Osteoblast (primary cell): ENCODE results near the gene CAPN12. TPM values are rescaled to one million over a fixed set of nuclear protein-coding genes. Genes with fewer than 3 reads are reported as not detected.
A peak's percentile ranks its signal among the peaks of the same experiment; 100 is the strongest.

Source experiments
- DNase-seq: peaks from one replicate; pipeline ENCODE4 v3.0.0; 2011; ENCODE audit warnings: low spot score, mixed read lengths; ENCODE audit not compliant: insufficient read length; ENCODE audit errors: missing footprints
- H2AFZ ChIP-seq: 2 replicates; pipeline ENCODE4 v1.6.0; 2011; ENCODE audit warnings: mild to moderate bottlenecking, low read length
- H3K27ac ChIP-seq: 2 replicates; pipeline ENCODE4 v1.5.1; 2011; ENCODE audit warnings: mild to moderate bottlenecking, low read depth, low read length, moderate library complexity
- H3K27me3 ChIP-seq: 2 replicates; pipeline ENCODE4 v1.6.0; 2012; ENCODE audit warnings: mild to moderate bottlenecking, control low read depth, inconsistent platforms, low read length, moderate library complexity; ENCODE audit not compliant: insufficient read depth
- H3K36me3 ChIP-seq: 2 replicates; pipeline ENCODE4 v1.5.1; 2011; ENCODE audit warnings: mild to moderate bottlenecking, low read length, control low read depth, moderate library complexity; ENCODE audit not compliant: insufficient read depth
- H3K4me1 ChIP-seq: 2 replicates; pipeline ENCODE4 v1.5.1; 2011; ENCODE audit warnings: mild to moderate bottlenecking, low read length, control low read depth, moderate library complexity; ENCODE audit not compliant: insufficient read depth
- H3K4me2 ChIP-seq: 2 replicates; pipeline ENCODE4 v1.6.0; 2011; ENCODE audit warnings: mild to moderate bottlenecking, low read length; ENCODE audit not compliant: insufficient read depth
- H3K4me3 ChIP-seq: fragments of 200-600 bp; sonication (generic); 3 replicates; pipeline ENCODE4 v1.5.1; 2012; ENCODE audit warnings: mild to moderate bottlenecking, low read length, inconsistent platforms; ENCODE audit not compliant: insufficient read depth
- H3K79me2 ChIP-seq: 2 replicates; pipeline ENCODE4 v1.6.0; 2012; ENCODE audit warnings: mild to moderate bottlenecking, low read length, control low read depth, inconsistent platforms; ENCODE audit not compliant: insufficient read depth
- H3K9me3 ChIP-seq: 2 replicates; pipeline ENCODE4 v1.5.1; 2011; ENCODE audit warnings: low read depth, low read length, control low read depth
- H4K20me1 ChIP-seq: 2 replicates; pipeline ENCODE4 v1.6.0; 2012; ENCODE audit warnings: mild to moderate bottlenecking, low read length, control low read depth; ENCODE audit not compliant: insufficient read depth
- CTCF ChIP-seq: IDR thresholded peaks from 2 replicates; pipeline ENCODE4 v1.5.1; 2011; ENCODE audit warnings: mild to moderate bottlenecking, low read depth, low read length, moderate library complexity; ENCODE audit errors: extremely low read depth
- total RNA-seq: library from RNA; depleted of rRNA; stranded (reverse); fragments of >200 nt; gene quantifications from 2 replicates; pipeline ENCODE4 v1.2.3, GENCODE V29; 2012

Gene CAPN12
- total RNA-seq, 1 donor: not detected

- H3K27ac ChIP-seq: no peak overlapping the region
- DNase-seq: peak; percentile 60
- no peaks in the 10 kb centered on the region for H4K20me1 ChIP-seq
- no peak overlapping the region for H3K4me3 ChIP-seq
- H3K27me3 ChIP-seq: no peaks in the 10 kb centered on the region
- no peaks in the 10 kb centered on the region for H3K36me3 ChIP-seq
- H3K4me1 ChIP-seq: no peaks in the 10 kb centered on the region
- no peak overlapping the region for H3K4me2 ChIP-seq
- H2AFZ ChIP-seq: no peak overlapping the region
- H3K9me3 ChIP-seq: no peaks in the 10 kb centered on the region
- no peak for TF ChIP-seq CTCF
- H3K79me2 ChIP-seq: no peaks in the 10 kb centered on the region
Observed at GRCh38 chr19:38743394-38744297, 628 bp downstream of the CAPN12 start.

GRCh38 chr19:38742906-38743305 lies 1.4 kb downstream of the CAPN12 start:
- Histone ChIP-seq H3K27me3 (no peaks in the 10 kb centered on the region), H2AFZ (no peak overlapping the region), H3K4me2 (no peak overlapping the region), H3K79me2 (no peaks in the 10 kb centered on the region), H3K4me1 (no peaks in the 10 kb centered on the region), H3K36me3 (no peaks in the 10 kb centered on the region), H3K27ac (no peak overlapping the region), H3K4me3 (no peak overlapping the region), H4K20me1 (no peaks in the 10 kb centered on the region), H3K9me3 (no peaks in the 10 kb centered on the region)
- DNase-seq: peak; percentile 78
- no peak for TF ChIP-seq CTCF

GRCh38 chr19:38742296-38742695 lies 2.0 kb downstream of the CAPN12 start:
- no peaks in the 10 kb centered on the region for H3K9me3 ChIP-seq
- no peaks in the 10 kb centered on the region for H3K4me1 ChIP-seq
- H3K4me3 ChIP-seq: no peak overlapping the region
- H3K4me2 ChIP-seq: no peak overlapping the region
- no peaks in the 10 kb centered on the region for H3K79me2 ChIP-seq
- H4K20me1 ChIP-seq: no peaks in the 10 kb centered on the region
- H3K27me3 ChIP-seq: no peaks in the 10 kb centered on the region
- no peak for TF ChIP-seq CTCF
- H3K27ac ChIP-seq: no peak overlapping the region
- DNase-seq: no peak
- no peaks in the 10 kb centered on the region for H3K36me3 ChIP-seq
- no peak overlapping the region for H2AFZ ChIP-seq

- DNase-seq: peak; percentile 76
- Histone ChIP-seq H3K36me3 (no peaks in the 10 kb centered on the region), H3K27ac (no peak overlapping the region)
Observed at GRCh38 chr19:38741670-38742069, 2.6 kb downstream of the CAPN12 start.

More at GRCh38 chr19:38741670-38742069, 2.6 kb downstream of the CAPN12 start:
- H3K4me1 ChIP-seq: no peaks in the 10 kb centered on the region
- no peak overlapping the region for H3K4me3 ChIP-seq
- no peaks in the 10 kb centered on the region for H3K79me2 ChIP-seq
- no peak overlapping the region for H2AFZ ChIP-seq
- H3K9me3 ChIP-seq: no peaks in the 10 kb centered on the region
- H3K27me3 ChIP-seq: no peaks in the 10 kb centered on the region
- no peak overlapping the region for H3K4me2 ChIP-seq
- H4K20me1 ChIP-seq: no peaks in the 10 kb centered on the region
- no peak for TF ChIP-seq CTCF
